HK-2 (cell line): ENCODE data around the gene ATOSA.
A peak's percentile ranks its signal among the peaks of the same experiment; 100 is the strongest.

Experiments used
- DNase-seq: peaks from one replicate; pipeline ENCODE4 v3.0.0-alpha.2; 2018; ENCODE audit not compliant: unreplicated experiment

Gene ATOSA

GRCh38 chr15:52682200-52682599, 3.0 kb upstream of the ATOSA start:
- DNase-seq, result no peak

- DNase-seq, result no peak
Measured at GRCh38 chr15:52681441-52681840, 2.3 kb upstream of the ATOSA start.

- no peak for DNase-seq
Measured at GRCh38 chr15:52680761-52681160, 1.6 kb upstream of the ATOSA start.

GRCh38 chr15:52680041-52680391, 828 bp upstream of the ATOSA start:
- DNase-seq, result no peak

- peak; percentile 52 for DNase-seq
Measured at GRCh38 chr15:52678468-52679231, 538 bp downstream of the ATOSA start.

- peak; percentile 24 for DNase-seq
Measured at GRCh38 chr15:52677593-52678467, 1.4 kb downstream of the ATOSA start.

GRCh38 chr15:52674831-52675230, 4.4 kb downstream of the ATOSA start:
- no peak for DNase-seq

- DNase-seq, result no peak
Measured at GRCh38 chr15:52673734-52674133, 5.5 kb downstream of the ATOSA start.

- DNase-seq, result no peak
Measured at GRCh38 chr15:52673312-52673711, 5.9 kb downstream of the ATOSA start.

- no peak for DNase-seq
Measured at GRCh38 chr15:52672661-52673060, 6.5 kb downstream of the ATOSA start.

GRCh38 chr15:52670087-52670486, 9.1 kb downstream of the ATOSA start:
- no peak for DNase-seq

- DNase-seq, result no peak
Measured at GRCh38 chr15:52668133-52668532, 11.1 kb downstream of the ATOSA start.

GRCh38 chr15:52667597-52667996, 11.6 kb downstream of the ATOSA start:
- DNase-seq, result no peak

- no peak for DNase-seq
Measured at GRCh38 chr15:52663536-52664294, 15.5 kb downstream of the ATOSA start.

GRCh38 chr15:52661909-52662308, 17.3 kb downstream of the ATOSA start:
- DNase-seq, result no peak

- DNase-seq, result no peak
Measured at GRCh38 chr15:52660192-52660591, 19.0 kb downstream of the ATOSA start.

GRCh38 chr15:52658955-52659354, 20.2 kb downstream of the ATOSA start:
- DNase-seq, result no peak

- no peak for DNase-seq
Measured at GRCh38 chr15:52657338-52657737, 21.9 kb downstream of the ATOSA start.

- no peak for DNase-seq
Measured at GRCh38 chr15:52656412-52656811, 22.8 kb downstream of the ATOSA start.

GRCh38 chr15:52653431-52653964, 25.7 kb downstream of the ATOSA start:
- DNase-seq, result no peak

- DNase-seq, result no peak
Measured at GRCh38 chr15:52652984-52653383, 26.2 kb downstream of the ATOSA start.

- DNase-seq, result no peak
Measured at GRCh38 chr15:52652286-52652685, 26.9 kb downstream of the ATOSA start.
